HPDE6-E6E7 (cell line): ENCODE data around the gene TMEM132E.

Experiments
- DNase-seq: peaks from one replicate; pipeline ENCODE4 v3.0.0; 2011; ENCODE audit warnings: missing footprints; ENCODE audit errors: extremely low spot score

Gene TMEM132E

DNA sequence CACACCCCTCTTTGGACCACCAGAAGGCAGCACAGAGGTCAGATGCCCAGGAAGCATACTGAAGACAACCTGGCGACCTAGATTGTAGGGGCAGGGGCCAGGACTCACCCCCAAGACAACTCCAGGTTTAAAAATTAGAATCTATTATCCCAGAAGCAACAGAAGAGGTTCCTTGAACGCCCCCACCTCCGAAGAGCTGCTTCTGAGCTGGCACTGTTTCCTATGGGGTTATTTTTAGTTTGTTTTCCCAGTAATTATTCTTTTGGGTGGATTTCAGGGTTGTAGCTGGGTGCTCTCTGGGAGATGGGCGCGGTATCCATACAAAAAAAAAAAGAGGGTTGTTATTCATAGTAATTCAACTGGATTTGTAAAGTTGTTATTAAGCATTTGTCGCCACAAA is 10.4 kb upstream of the TMEM132E start:
- DNase-seq = no peak

GRCh38 chr17:34569591-34569990 is 9.8 kb upstream of the TMEM132E start:
- no peak for DNase-seq

GRCh38 chr17:34570506-34570905 is 8.9 kb upstream of the TMEM132E start:
- no peak for DNase-seq

DNA sequence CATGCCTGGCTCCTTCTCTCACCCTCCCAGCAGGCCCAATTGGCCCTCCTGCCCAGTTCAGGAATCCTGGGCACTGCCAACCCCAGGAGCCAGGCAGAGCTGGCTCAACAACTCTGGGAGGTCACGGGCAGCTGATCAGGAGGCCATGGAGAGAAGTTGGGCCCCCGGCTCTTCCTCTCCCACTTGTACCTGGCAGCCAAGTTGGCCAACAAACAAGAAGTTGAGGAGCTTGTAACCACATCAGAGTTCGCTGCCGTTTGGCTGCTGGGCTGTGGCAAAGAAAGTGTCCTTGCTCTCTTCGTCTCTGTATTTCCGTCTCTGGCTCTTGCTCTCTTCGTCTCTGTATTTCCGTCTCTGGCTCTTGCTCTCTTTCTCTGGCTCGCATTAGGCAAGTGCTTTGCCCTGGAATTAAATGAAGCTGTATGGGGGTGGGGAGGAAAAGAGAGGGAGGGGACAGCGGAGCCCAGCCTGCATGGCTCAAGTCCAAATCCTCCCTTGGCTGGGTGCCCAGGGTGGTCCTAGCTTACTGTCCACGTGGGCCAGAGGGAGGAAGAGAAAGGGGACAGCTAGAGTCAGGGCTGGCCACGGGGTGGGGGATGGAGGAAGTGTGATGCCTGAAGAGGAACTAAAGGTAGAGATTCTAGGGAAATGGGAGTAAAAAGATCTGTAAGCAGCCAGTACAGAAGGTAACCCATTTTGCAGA is 7.8 kb upstream of the TMEM132E start:
- DNase-seq = no peak

DNA sequence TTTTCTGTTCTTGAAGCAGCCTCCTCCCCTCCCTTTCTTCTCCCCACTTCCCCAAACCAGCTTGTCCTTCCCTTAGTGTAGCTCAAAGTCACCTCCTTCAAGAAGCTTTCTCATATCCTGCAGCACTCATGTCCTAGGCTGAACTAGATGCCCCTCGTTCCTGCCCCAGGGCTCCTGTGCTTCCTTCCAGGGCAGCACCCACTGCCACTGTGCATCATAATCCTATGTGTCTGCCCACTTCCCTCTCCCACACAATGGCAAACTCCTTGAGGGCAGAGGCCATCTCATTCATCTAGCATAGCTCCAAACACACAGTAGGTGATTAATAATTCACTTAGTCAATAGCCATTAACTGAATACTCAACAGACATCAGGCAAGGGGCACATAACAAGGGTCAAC is 6.9 kb upstream of the TMEM132E start:
- no peak for DNase-seq

DNA sequence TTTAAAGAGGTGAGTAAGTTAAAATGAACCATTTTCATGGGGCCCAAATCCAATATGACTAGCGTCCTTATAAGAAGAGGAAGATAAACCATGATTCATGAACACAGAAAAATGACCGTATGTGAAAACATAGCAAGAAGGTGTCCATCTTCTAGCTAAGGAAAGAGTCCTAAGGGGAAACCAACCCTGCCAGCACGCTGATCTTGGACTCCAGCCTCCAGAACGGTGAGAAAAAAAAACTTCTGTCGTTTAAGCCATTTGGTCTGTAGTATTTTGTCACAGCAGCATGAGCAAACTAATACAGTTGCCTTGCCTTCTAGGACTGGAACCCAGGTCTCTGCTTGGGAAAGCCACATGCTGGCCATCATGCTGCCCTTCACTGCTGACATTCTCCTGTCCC is 4.2 kb upstream of the TMEM132E start:
- no peak for DNase-seq

- DNase-seq = no peak
Observed at GRCh38 chr17:34578016-34578415, 1.4 kb upstream of the TMEM132E start.

- DNase-seq = no peak
Observed at GRCh38 chr17:34578656-34579016, 746 bp upstream of the TMEM132E start.

GRCh38 chr17:34579979-34580684 is 750 bp downstream of the TMEM132E start:
- no peak for DNase-seq

DNA sequence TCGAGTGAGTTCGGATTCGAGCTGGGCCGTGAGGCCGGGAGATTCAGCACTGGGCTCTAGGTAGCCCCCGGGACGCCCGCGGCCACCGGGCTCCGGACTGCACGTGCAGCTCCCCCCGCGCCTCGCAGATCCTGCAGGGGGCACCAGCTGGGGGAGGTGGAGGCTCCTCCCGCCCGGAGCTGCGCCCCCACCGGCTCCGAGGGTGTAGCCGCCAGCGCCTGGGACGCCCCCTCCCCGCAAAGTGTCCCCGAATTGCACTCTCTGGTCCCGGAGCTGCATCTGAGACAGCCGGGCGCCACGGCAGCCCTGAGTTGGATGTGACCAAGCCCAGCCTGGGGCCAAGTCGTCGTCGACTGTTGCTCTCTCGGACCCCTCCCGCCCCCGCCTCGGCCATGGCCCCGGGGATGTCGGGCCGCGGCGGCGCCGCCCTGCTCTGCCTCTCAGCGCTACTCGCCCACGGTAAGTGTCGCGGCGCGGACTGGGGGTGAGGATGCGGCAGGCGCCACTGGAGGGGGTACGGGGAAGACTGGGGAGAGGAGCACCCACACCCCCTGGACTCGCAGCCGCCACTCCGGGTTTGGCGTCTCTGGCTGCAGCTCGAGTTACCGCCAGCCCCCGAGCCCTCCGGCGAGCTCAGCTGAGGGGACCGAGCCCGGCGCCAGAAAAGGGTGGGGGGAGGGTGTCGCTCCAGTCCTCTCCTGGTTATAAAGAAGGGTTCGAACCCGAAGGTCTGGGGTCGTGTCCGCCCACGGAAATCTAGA is 1.5 kb downstream of the TMEM132E start:
- DNase-seq = no peak

GRCh38 chr17:34581446-34582184 is 2.2 kb downstream of the TMEM132E start:
- no peak for DNase-seq

DNA sequence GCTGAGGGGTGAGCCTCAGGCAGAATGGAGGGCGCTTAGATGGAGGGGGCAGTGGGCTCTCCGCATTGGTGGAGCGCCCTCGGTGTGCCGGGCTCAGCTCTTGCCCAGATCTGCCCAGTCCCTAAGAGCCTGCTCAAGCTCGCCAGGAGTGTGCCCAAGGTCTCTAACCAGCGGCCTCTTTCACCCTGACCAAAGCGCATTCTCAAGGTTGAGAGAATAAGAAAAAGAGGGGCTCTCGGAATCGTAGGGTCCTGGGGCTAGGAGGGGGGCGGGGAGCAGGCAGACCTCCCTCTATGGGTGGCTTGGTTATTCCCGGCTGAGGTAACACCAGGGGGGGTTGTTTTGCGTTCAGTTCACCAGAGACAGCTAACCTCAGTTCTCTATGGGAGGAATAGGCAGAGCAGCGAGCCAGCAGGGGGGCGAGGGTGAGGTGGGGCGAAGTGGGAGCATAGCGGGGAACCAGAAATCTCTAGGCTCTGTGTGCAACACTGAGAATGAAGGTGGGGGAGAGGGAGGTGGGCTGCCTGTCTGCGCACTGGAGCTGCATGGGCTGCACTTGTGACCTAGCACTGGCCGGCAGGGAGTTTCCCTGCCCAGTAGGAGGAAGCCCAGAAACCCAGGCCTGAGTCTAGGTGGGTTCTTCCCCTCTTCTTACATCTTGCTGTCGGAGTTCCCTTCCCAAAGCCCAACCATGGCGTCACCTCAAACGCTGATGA is 3.0 kb downstream of the TMEM132E start:
- no peak for DNase-seq

DNA sequence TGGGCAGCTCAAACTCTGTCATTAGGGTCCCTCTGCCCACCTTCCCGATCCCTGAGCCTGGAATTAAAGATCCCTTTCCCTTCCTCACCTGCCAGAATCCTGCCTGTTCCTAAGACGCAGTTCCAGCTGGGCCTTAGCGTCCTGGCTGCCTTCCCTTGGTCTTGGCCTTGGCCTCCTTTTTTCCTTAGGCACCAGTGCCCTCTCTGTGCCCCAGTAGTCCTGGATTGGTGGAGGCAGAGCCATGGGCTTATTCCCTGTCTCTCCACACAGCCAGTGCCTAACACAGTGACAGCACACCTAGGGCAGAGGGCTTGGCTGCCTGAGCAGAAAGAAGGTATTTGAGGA is 3.5 kb downstream of the TMEM132E start:
- DNase-seq = no peak

- peak; percentile 35 for DNase-seq
Observed at GRCh38 chr17:34584805-34585416, 5.5 kb downstream of the TMEM132E start.

DNA sequence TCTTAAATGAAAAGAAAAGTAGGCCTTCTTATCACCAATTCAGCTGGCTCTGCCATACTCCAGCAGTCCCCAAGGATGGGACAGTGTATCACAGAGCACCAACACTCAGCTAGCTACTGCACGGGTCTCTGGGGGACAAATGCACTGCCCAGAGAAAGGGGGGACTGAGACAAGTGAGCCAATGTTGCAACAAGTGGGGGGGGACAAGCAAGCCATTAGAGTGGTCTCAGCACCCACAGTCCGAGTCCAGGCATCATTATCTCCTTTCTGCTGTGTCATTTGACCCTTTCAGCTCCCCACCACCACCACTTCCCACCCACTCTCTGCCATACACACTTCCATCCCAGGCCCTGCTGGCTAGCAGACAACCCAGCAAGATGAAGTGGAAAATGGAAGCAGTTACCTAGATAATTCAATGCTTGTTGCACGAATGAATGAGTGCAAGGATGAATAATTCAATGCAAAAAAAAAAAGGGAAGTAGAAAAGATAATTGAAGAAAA is 7.0 kb downstream of the TMEM132E start:
- no peak for DNase-seq

DNA sequence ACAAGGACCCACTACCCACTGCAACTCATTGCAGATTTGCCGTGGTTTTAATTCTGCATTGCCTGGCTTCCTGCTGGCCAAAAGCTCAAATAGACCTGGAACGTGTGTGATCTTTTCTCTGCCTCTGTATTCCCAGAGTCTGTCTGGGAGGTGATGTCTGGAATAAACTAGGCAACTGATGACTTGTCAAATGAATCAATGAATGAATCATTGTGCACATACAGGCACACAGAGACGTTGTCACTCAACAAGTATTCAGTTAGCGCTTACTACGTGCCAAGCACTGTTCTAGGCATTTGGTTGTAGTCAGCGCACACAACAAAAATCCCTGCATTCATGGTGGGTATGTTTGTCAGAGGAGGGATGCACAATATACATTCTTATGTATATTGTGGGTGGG is 8.9 kb downstream of the TMEM132E start:
- DNase-seq = no peak

DNA sequence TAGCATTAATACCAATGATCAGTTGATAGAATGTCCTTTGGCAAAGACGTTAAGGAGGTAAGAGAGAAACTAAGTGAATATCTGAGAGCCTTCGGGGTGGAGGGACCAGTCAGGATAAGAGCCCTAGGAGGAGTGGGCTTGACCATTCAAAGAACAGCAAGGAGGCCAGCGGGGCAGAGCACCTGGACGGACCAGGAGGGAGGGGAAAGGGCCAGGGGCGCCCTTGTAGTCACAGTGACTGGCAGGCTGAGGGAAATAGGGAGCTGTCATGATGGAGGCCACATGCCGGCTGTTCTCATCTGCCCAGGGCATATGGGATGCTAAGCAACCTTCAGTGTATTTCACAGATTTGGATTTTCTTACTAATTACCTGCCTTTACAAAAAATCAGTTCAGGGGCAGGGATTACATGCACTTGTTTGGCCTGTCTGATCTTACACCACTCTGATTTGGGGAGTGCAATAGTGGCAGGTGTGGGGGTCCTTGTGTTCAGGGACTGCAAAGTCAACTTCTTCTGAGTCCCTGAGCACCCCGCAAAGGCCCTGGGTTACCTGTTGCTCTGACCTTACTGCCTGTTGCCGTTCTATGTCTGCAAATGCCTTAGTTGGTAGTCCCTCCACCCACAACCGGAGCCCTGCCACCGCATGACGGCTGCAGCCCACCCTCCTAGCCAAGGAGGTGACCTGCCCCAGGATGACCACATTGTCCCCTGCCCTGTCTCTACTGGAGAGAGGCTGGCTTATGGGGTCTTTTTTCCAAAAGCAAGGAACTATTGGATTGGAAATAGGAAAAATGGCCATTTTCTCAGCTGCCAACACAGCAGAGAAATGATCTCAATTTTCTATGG is 10.0 kb downstream of the TMEM132E start:
- no peak for DNase-seq

GRCh38 chr17:34592002-34592401 is 12.6 kb downstream of the TMEM132E start:
- DNase-seq = no peak

GRCh38 chr17:34596920-34597319 is 17.5 kb downstream of the TMEM132E start:
- no peak for DNase-seq

DNA sequence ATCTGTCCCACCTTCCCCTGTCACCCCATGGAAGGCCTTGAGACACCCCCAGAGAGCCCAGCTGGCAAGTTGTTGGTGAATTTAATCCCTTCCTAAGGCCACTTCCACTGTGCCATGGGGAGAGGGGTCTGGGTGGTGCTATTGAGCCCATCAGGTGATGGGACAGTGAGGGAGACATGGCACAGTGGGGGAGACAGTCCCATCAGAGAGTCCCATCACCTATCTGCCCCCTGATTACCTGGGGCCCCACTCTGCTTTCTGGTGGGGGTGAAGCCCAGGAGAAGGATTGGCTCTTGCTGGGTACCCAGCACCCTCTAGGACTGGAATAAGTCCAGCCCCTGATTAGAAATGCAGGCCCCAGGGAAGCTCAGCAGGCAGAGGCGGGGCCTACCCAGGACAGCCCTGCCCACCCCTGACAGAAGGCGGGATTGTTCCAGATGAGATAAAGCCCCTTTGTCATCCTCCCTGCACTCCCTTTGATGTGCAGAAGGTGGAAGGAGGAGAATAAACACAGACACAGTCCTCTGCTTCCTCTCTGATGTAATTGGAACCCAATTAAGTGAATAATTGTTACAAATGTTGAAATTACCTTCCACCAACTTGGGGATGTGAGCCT is 18.9 kb downstream of the TMEM132E start:
- no peak for DNase-seq
